Stimulated activated CD4-positive, alpha-beta T cell treated with anti-CD3 and anti-CD28 coated beads, Interleukin-4, amount 100 ng/mL, for 24 hours (primary cell): ENCODE data around the gene ETV7.

Source experiments
- DNase-seq: peaks from one replicate; pipeline ENCODE4 v3.0.0-alpha.2; 2020

Gene ETV7

GRCh38 chr6:36337814-36338213 lies 49.7 kb downstream of the ETV7 start:
- no peak for DNase-seq

GRCh38 chr6:36336779-36337241 lies 50.7 kb downstream of the ETV7 start, which contains the start of gene BNIP5:
Gene BNIP5, minus strand, starts transcription at chr6:36336888. Its CDS starts 6,198 bp downstream, at chr6:36330690.
- no peak for DNase-seq

GRCh38 chr6:36336208-36336710 lies 51.2 kb downstream of the ETV7 start:
- DNase-seq = no peak

GRCh38 chr6:36335465-36336207 lies 51.8 kb downstream of the ETV7 start:
- DNase-seq = no peak

GRCh38 chr6:36334832-36335459 lies 52.5 kb downstream of the ETV7 start:
- no peak for DNase-seq

GRCh38 chr6:36333931-36334725 lies 53.3 kb downstream of the ETV7 start:
- DNase-seq = no peak

GRCh38 chr6:36333171-36333895 lies 54.1 kb downstream of the ETV7 start:
- DNase-seq = no peak

GRCh38 chr6:36331381-36331780 lies 56.1 kb downstream of the ETV7 start:
- no peak for DNase-seq

GRCh38 chr6:36330366-36330765 lies 57.1 kb downstream of the ETV7 start:
- no peak for DNase-seq

GRCh38 chr6:36329798-36330291 lies 57.6 kb downstream of the ETV7 start:
- no peak for DNase-seq

GRCh38 chr6:36328600-36328999 lies 58.9 kb downstream of the ETV7 start:
- no peak for DNase-seq

- no peak for DNase-seq
These were observed 59.6 kb downstream of the ETV7 start for GRCh38 chr6:36327919-36328236.

- no peak for DNase-seq
These were observed 60.1 kb downstream of the ETV7 start for GRCh38 chr6:36327226-36327918.

- no peak for DNase-seq
These were observed 61.0 kb downstream of the ETV7 start for GRCh38 chr6:36326356-36326995.

- no peak for DNase-seq
These were observed 62.8 kb downstream of the ETV7 start for GRCh38 chr6:36324715-36325114.

GRCh38 chr6:36324191-36324590 lies 63.3 kb downstream of the ETV7 start:
- no peak for DNase-seq

- DNase-seq = no peak
These were observed 64.4 kb downstream of the ETV7 start for GRCh38 chr6:36323062-36323461.

GRCh38 chr6:36322591-36322990 lies 64.9 kb downstream of the ETV7 start:
- DNase-seq = no peak

GRCh38 chr6:36320475-36320874 lies 67.0 kb downstream of the ETV7 start:
- no peak for DNase-seq

GRCh38 chr6:36319821-36320220 lies 67.6 kb downstream of the ETV7 start:
- no peak for DNase-seq

GRCh38 chr6:36319436-36319762 lies 68.1 kb downstream of the ETV7 start:
- no peak for DNase-seq
